ENCODE data around the gene ACP1.

- no peak for TF ChIP-seq CTCF (IDR thresholded peaks at IDR 0.05; ENCODE audit: insufficient read depth, low read length, poor library complexity, severe bottlenecking)
- no peak for TF ChIP-seq EZH2phosphoT487 (conservative IDR thresholded peaks at IDR 0.05; ENCODE audit: low read length)
Measured at GRCh38 chr2:287911-288757, 23.4 kb downstream of the ACP1 start, which contains the start of gene ALKAL2.
